ENCODE data around the gene MAPK12. TPM values are rescaled to one million over a fixed set of nuclear protein-coding genes. Genes with fewer than 3 reads are reported as not detected.

Gene MAPK12
- total RNA-seq, 2 experiments from 2014 or later, result 1.2 to 1.3 TPM

DNA sequence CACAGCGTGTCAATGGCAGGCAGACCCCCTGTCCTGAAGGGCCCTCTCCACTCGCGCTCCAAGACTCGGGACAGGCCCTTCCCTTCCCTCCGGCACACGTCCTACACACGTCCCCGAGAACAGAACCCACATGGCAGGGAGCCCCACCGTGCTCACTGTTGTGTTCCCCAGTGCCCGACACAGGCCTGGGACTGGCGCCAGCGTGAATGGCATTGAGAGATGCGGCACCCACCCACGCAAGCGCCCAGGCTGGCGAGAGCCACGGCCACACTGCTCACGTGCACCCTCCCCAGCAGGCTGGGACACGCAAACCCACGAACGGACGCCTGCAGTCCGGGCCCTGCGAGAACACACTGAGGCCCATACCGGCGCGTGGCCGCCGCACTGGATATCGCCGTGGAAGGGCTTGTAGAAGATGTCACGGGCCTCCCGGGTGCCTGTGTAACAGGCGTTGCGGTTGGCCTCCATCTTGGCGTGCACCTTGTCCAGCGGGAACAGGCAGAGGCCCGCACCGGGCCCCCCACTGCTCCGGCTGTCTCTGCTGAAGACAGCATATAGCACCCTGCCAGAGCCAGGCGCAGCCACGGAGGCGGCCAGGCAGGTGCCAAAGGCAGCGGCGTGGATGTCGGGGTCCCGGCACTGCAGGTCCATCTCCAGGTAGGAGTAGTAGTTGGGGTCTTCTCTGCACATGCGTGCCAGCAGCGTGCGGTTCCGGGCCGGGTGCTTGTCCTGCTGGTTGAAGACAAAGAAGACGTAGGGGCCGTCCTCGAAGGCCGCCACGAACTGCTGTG is 27.9 kb upstream of the MAPK12 start:
- ChIA-PET CTCF (no interaction called here), POLR2A (no interaction called here)
- no peak overlapping the region for H3K27ac Mint-ChIP-seq
- peaks cover 7% of the 10 kb centered on the region for H3K4me1 ChIP-seq (ENCODE audit: insufficient read depth, low read length)
- DNase-seq, result no peak
- peaks cover 24 to 35% of the 10 kb centered on the region in 2 experiments for H3K27me3 ChIP-seq (ENCODE audit: control insufficient read depth in 1 of 2, insufficient read depth in 2 of 2, low read length in 2 of 2)
- intact Hi-C loops (cut with DNase I, micrococcal nuclease), result no loop called here
- no peak overlapping the region for H3K4me3 Mint-ChIP-seq
- no peak overlapping the region for H3K27ac ChIP-seq (ENCODE audit: low read depth in 1 of 2, low read length in 2 of 2)
- TF ChIP-seq, protein P1, sequence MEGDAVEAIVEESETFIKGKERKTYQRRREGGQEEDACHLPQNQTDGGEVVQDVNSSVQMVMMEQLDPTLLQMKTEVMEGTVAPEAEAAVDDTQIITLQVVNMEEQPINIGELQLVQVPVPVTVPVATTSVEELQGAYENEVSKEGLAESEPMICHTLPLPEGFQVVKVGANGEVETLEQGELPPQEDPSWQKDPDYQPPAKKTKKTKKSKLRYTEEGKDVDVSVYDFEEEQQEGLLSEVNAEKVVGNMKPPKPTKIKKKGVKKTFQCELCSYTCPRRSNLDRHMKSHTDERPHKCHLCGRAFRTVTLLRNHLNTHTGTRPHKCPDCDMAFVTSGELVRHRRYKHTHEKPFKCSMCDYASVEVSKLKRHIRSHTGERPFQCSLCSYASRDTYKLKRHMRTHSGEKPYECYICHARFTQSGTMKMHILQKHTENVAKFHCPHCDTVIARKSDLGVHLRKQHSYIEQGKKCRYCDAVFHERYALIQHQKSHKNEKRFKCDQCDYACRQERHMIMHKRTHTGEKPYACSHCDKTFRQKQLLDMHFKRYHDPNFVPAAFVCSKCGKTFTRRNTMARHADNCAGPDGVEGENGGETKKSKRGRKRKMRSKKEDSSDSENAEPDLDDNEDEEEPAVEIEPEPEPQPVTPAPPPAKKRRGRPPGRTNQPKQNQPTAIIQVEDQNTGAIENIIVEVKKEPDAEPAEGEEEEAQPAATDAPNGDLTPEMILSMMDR (IDR thresholded peaks at IDR 0.05), result no peak
- H3K4me1 Mint-ChIP-seq (ENCODE audit: low read depth), result no peaks in the 10 kb centered on the region
- no peaks in the 10 kb centered on the region for H3K36me3 ChIP-seq (ENCODE audit: insufficient read depth, low read length)
- no peak overlapping the region for H3K4me3 ChIP-seq (ENCODE audit: low read length)
- H3K36me3 Mint-ChIP-seq (ENCODE audit: low read depth), result no peaks in the 10 kb centered on the region
- no peak for ATAC-seq (ENCODE audit: poor library complexity)
- H3K9me3 Mint-ChIP-seq, result no peaks in the 10 kb centered on the region
- H3K9me3 ChIP-seq (ENCODE audit: control insufficient read depth in 1 of 2, insufficient read depth in 1 of 2, low read length in 2 of 2), result peaks cover 0 to 18% of the 10 kb centered on the region in 2 experiments
- peaks cover 19% of the 10 kb centered on the region for H3K27me3 Mint-ChIP-seq

DNA sequence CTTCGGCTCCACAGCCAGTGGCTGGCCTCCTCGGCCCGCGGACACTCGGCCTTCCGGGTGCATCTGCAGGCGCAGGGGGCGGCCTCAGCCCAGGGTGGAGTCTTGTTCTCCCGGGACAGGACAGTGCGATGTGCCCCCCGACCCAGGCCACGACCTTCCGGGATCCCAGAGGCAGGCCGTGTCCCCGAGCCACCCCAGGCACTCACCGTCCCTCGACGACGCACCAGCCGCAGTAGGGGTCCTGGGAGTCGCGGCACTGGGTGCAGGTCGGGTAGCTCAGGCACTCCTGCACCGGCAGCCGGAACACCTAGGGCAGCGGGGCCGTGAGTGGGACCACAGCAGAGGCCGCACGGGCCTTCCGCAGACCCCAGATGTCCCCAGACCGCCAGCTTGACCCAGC is 26.2 kb upstream of the MAPK12 start:
- no peak for ATAC-seq (ENCODE audit: poor library complexity)
- POLR2A ChIA-PET, result no interaction called here
- CTCF ChIA-PET, result no interaction called here
- Mint-ChIP-seq H3K4me3 (no peak overlapping the region), H3K36me3 (ENCODE audit: low read depth) (no peaks in the 10 kb centered on the region), H3K4me1 (ENCODE audit: low read depth) (no peaks in the 10 kb centered on the region), H3K27ac (no peak overlapping the region), H3K9me3 (no peaks in the 10 kb centered on the region), H3K27me3 (peaks cover 16% of the 10 kb centered on the region)
- TF ChIP-seq, protein P1 (IDR thresholded peaks at IDR 0.05), result no peak
- no peak for DNase-seq
- intact Hi-C loops (cut with DNase I, micrococcal nuclease), result no loop called here
- H3K9me3 ChIP-seq (ENCODE audit: control insufficient read depth in 1 of 2, insufficient read depth in 1 of 2, low read length in 2 of 2), result peaks cover 0 to 15% of the 10 kb centered on the region in 2 experiments
- no peak overlapping the region for H3K4me3 ChIP-seq (ENCODE audit: low read length)
- H3K36me3 ChIP-seq (ENCODE audit: insufficient read depth, low read length), result no peaks in the 10 kb centered on the region
- peaks cover 4% of the 10 kb centered on the region for H3K4me1 ChIP-seq (ENCODE audit: insufficient read depth, low read length)
- H3K27ac ChIP-seq (ENCODE audit: low read depth in 1 of 2, low read length in 2 of 2), result no peak overlapping the region
- H3K27me3 ChIP-seq (ENCODE audit: control insufficient read depth in 1 of 2, insufficient read depth in 2 of 2, low read length in 2 of 2), result peaks cover 16 to 25% of the 10 kb centered on the region in 2 experiments

DNA sequence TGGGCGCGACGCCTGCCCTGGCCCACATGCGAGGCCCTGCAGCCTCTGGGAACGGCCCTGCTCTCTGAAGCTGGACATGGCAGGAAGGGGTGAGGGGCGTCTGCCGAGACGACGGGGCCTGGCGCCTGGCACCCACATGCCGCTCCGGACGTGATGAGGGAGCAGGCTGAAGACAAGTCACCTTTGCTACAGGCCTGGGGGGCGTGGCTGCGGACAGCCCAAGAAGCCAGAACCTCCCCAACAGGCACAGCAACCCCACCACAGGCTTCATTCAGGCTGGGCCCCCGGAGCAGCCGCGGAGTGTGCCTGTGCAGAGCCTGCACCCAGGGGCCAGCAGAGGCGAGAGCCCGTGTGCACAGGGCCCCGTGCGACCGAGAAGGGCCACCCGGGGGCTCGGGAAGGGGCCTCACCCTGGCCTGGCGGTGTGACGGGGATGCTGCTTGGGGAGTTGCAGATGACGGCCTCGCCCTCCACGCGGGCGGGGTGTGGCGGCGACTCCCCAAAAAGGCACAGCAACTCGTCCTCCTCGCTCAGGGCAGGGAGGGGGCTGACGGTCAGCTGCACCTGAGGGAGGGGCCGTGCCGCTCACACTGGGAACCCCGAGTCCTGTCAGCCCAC is 25.3 kb upstream of the MAPK12 start:
- Histone ChIP-seq H3K27me3 (ENCODE audit: control insufficient read depth in 1 of 2, insufficient read depth in 2 of 2, low read length in 2 of 2) (peaks cover 11 to 21% of the 10 kb centered on the region in 2 experiments), H3K4me3 (ENCODE audit: low read length) (no peak overlapping the region), H3K27ac (ENCODE audit: low read depth in 1 of 2, low read length in 2 of 2) (no peak overlapping the region), H3K9me3 (ENCODE audit: control insufficient read depth in 1 of 2, insufficient read depth in 1 of 2, low read length in 2 of 2) (peaks cover 0 to 9% of the 10 kb centered on the region in 2 experiments), H3K4me1 (ENCODE audit: insufficient read depth, low read length) (no peaks in the 10 kb centered on the region), H3K36me3 (ENCODE audit: insufficient read depth, low read length) (no peaks in the 10 kb centered on the region)
- H3K27me3 Mint-ChIP-seq, result peaks cover 8% of the 10 kb centered on the region
- no peak for DNase-seq
- H3K4me3 Mint-ChIP-seq, result no peak overlapping the region
- H3K4me1 Mint-ChIP-seq (ENCODE audit: low read depth), result no peaks in the 10 kb centered on the region
- H3K36me3 Mint-ChIP-seq (ENCODE audit: low read depth), result no peaks in the 10 kb centered on the region
- TF ChIP-seq, protein P1 (IDR thresholded peaks at IDR 0.05), result no peak
- POLR2A ChIA-PET, result no interaction called here
- CTCF ChIA-PET, result no interaction called here
- ATAC-seq (ENCODE audit: poor library complexity), result no peak
- no peaks in the 10 kb centered on the region for H3K9me3 Mint-ChIP-seq
- H3K27ac Mint-ChIP-seq, result no peak overlapping the region
- intact Hi-C loops (cut with DNase I, micrococcal nuclease), result no loop called here
